SH-SY5Y (cell line): Measurements from ENCODE around the gene VPS51.

Experiments used
- GATA2 ChIP-seq: IDR thresholded peaks from 2 replicates; pipeline ENCODE4 v1.6.1; 2011; ENCODE audit warnings: mild to moderate bottlenecking, low read depth, low read length
- GATA3 ChIP-seq: IDR thresholded peaks from 2 replicates; pipeline ENCODE4 v1.6.1; 2011; ENCODE audit warnings: low read depth, mild to moderate bottlenecking, low read length, moderate library complexity

Gene VPS51

GRCh38 chr11:65117206-65118096, 21.4 kb downstream of the VPS51 start, which contains the start of gene ZNHIT2:
Gene ZNHIT2 (minus strand): TSS chr11:65117701. CDS start chr11:65117653, 48 bp downstream.
- TF ChIP-seq GATA2 (no peak), GATA3 (no peak)

DNA sequence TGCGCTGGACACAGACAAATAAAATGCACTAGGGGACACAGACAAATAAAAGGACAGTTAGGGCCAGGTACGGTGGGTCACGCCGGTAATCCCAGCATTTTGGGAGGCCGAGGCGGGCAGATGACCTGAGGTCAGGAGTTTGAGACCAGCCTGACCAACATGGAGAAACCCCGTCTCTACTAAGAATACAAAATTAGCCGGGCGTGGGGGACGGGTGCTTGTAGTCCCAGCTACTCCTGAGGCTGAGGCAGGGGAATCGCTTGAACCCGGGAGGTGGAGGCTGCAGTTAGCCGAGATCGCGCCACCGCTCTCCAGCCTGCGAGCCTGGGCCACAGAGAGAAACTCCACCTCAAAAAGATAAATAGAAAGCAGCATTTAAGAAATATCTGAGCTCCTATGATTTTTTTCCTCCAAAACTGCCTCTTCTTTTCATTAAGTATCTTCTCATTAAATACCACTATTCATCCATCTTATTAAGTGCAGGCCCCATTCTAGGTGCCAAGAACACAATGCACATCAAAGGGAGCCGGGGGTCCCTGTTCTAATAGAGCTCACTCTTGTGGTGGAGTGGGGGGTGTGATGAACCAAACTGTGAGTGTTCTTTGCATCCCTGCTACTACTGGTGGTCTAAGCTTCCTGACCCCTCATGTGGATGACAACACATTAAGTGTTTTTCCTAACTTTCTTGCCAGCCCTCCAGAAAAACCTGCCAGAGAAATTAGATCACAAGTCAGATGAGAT, 22.3 kb downstream of the VPS51 start:
- TF ChIP-seq GATA3 = no peak
- no peak for TF ChIP-seq GATA2

GRCh38 chr11:65119670-65119995, 23.6 kb downstream of the VPS51 start:
- TF ChIP-seq GATA2 (no peak), GATA3 (no peak)

DNA sequence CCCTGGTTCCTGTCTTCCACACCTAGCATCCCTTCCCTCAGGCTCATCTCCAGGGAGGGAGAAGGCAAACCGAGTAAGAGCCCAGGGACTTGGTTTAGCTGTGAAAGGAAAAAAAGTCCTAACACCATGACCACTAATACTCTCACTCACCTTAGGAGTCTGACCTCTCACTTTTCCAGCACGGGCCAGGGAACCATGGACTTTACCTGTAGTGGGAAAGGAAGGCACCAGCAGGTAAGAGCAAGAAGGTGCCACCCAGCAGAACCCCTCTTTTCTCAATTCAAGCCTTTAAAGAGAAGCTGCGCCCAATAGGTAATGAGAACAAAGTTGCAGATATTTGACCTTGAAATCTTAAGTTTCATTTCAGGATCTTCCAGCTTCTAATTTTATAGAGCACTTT, 24.8 kb downstream of the VPS51 start:
- TF ChIP-seq GATA2 (no peak), GATA3 (no peak)

GRCh38 chr11:65121447-65121864, 25.4 kb downstream of the VPS51 start:
- TF ChIP-seq GATA3 = no peak
- TF ChIP-seq GATA2 = no peak

- TF ChIP-seq GATA2 (no peak), GATA3 (no peak)
Observed at GRCh38 chr11:65121865-65122696, 26.1 kb downstream of the VPS51 start, which contains the start of the genes FAU and MRPL49. Gene FAU (minus strand): TSS chr11:65122134. CDS start chr11:65121813, 321 bp downstream. Gene MRPL49 (plus strand): TSS chr11:65122321. CDS start chr11:65122347, 26 bp downstream.

DNA sequence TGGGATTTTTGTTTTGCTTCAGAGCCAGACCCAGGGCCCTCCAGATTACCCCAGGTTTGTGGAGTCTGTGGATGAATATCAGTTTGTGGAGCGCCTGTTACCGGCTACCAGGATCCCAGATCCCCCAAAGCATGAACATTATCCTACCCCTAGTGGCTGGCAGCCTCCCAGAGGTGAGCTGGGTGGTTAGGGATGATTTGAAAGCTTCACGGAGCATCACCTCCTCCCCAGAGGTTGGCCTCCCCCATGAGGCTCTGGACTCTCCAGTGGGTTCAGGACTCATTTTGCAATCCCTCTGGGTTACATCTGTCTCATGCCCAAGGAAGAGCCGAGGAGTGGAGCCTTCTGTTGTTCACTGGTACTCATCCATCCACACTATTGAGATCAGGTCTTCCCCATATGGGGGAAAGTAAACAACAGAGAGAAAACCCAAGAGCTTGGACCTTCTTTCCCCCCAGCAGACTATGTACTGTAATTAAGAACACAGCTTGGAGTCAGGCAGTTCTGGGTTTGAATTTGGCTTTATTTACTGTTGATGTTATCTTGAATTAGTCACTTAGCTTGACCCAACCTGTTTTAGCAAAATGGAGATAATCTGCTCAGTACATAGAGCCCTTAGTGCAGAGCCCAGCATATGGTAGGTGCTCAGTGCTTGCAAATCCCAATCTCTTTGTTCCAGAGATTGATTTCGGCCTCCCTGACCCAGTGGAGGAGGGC, 28.6 kb downstream of the VPS51 start:
- TF ChIP-seq GATA2 = no peak
- TF ChIP-seq GATA3 = no peak

DNA sequence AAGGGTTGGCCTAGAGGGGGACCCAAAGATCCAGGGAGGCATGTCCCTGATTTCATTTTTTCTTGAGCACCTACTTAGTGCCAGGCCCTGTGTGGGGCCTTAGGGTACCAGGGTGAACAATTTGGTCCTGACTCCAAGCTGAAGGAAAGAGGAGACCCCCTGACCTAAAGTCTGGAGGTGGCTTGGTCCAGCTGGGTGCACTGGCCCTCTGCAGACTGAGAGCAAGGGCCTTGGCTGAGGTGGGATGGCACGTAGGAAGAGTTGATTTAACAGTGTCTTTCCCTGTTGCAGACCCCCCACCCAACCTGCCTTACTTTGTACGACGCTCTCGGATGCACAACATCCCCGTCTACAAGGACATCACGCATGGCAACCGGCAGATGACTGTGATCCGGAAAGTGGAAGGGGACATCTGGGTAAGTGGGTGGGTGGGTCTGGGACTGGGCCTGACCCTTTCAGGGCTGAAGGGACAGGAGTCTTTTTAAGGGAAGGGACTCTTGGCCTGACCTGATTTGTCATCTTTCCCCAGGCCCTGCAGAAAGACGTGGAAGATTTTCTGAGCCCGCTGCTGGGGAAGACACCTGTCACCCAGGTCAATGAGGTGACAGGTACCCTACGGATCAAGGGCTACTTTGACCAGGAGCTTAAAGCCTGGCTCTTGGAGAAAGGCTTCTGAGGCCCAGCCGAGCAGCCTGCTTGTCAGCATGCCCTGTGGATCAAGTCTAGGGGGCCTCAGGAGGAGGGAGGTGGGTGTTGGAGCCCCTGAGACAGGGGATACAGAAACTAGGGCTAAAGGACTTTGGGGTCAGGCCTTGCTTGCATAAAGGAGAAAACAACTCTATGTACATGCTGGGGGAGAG, 29.4 kb downstream of the VPS51 start:
- TF ChIP-seq GATA2 (no peak), GATA3 (no peak)

- no peak for TF ChIP-seq GATA2
- no peak for TF ChIP-seq GATA3
Observed at GRCh38 chr11:65126624-65127274, 30.7 kb downstream of the VPS51 start.

DNA sequence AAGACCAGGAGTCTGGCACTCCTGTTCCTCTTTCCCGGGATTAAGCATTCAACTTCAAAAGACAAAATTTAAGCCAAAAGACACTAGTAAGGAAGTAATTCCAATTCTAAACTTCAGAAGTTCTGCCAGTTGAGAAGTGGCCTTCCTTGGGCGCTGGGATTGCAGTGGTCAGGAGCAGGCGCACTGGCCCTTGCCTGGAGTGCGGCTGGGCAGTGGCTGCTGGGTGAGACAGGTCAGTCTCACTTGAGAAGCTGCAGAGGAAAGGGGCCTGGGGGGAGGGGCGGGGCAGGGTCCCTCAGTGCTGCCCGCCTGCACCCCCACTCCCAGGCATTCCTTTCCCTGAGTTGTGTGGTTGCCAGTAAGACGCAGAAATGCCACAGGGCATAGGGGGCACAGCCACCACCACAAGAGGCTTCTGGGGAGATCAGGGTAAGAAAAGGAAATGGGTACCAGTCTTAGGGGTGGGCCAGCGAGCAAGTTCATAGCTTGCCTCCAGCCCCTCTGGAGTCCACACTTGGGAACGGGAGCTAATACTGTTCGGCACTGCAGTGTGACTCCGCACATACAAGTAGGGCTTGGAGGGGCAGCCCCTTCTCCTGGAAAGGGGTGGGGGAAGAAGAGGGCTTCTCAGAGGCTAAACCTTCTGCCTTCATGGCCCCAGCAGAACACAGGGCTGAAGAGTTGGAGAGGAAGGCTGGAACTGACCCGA, 31.6 kb downstream of the VPS51 start:
- no peak for TF ChIP-seq GATA2
- TF ChIP-seq GATA3 = no peak
